ENCODE data around the gene GUCY2D. TPM values are rescaled to one million over a fixed set of nuclear protein-coding genes. Genes with fewer than 3 reads are reported as not detected.
"Not testable (repeated sequence)": the region's sequence is repeated elsewhere in the genome, so short reads cannot be mapped to it uniquely, and the experiment has no call there.

Gene GUCY2D
- total RNA-seq, 1 experiment from 2014 or later, result not detected

DNA sequence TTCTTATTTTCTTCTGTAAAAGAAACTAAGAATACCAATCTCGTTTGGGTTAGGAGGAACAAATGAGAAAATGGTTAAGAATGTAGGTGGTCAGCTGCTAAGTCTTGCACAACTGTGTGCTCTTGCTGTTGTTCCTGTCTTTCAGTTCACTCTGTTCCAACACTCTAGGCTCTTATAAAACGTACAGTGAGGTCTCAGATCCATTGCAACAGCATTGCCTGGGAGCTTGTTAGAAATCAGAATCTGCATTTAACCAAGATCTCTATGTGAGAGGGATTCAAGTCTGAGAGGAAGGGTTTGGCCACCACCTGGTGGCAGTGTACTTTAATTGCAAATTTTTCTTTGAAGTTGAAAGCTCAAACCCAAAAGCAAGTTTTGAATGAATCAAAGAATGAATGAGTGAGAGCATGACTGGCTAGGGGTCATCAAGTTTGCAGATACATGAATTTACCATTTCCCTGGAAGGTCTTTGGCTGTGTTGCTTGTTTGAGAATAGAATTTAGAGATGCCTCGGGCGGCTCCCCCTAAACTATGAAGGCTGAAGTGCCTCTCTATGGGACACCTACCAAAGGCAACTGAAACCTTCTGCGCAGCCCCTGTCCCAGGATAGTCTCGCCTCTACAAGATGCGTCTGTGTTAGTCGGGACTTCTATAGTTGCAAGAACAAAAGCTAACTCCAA, 39.0 kb downstream of the GUCY2D start:
- peak; percentile 57 for DNase-seq (ENCODE audit: low read depth)

DNA sequence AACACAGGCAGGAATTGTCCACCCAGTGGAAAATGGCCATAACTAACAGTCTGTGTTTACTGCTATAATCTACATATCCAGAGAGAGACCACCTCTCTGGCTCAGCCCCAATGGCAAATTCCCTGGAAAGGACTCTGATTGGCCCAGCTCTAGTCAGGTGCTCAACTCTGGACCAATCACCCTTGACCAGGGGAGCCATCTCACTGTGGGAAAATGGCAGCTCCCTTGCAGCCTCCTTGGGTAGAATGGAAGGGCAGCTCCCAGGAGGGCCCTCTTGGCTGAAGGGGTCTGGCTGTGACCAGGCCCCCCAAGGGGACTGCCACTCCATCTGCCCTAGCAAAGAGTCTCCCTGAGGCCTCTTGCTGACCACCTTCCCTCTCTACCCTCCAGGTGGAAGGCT, 39.6 kb downstream of the GUCY2D start:
- DNase-seq (ENCODE audit: low read depth), result no peak

DNA sequence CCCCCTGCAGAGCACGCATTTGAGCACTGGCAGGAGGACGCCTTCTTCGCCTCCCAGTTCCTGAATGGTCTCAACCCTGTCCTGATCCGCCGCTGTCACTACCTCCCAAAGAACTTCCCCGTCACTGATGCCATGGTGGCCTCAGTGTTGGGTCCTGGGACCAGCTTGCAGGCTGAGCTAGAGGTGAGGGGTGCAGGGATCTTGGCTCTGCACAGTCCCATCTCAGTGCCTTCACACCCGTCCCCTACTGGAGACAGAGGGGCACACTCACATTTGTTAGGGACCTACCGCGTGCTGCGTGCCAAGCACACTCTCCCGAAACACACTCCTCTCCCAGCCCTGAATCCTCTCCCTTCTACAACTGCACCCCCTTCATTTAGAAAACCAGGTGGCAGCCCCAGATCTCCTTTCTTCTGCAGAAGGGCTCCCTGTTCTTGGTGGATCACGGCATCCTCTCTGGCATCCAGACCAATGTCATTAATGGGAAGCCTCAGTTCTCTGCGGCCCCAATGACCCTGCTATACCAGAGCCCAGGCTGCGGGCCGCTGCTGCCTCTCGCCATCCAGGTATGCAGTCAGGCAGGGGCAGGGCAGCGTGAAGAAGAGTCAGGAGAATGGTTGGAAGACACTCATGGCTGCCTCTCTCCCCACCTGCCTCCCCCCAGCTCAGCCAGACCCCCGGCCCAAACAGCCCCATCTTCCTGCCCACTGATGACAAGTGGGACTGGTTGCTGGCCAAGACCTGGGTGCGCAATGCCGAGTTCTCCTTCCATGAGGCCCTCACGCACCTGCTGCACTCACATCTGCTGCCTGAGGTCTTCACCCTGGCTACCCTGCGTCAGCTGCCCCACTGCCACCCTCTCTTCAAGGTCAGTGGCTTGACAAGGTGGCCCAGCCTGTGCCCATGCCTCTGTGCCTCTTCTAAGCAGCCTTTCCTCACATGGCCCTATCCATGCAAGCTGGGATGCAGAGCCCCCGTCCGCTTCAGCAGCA, 42.7 kb downstream of the GUCY2D start:
- no peak for DNase-seq (ENCODE audit: low read depth)

DNA sequence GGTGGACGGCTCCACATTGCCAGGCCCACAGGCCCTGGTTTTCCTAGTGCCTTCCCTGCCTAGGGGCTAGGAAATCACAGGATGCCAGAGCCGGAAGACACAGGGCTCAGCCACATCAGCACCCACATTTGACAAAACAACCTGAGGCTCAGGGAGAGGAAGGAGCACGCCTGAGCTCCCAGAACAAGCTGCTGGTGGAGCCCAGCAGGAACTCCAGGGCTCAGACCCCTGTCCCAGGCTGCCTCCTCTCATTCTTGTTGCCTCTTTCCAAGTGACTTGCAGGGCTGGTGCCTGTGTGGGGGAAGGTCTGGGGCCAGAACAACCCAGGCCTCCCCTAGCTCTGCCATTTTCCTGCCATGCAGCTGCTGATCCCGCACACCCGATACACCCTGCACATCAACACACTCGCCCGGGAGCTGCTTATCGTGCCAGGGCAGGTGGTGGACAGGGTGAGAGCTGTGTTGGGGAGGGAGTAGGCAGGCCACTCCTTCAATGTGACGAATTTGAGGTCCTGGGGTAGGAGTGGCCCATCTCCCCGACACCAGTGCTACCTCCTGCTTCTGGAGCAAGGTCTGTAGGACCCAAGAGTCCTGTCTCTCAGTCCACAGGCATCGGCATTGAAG, 44.0 kb downstream of the GUCY2D start:
- no peak for DNase-seq (ENCODE audit: low read depth)

DNA sequence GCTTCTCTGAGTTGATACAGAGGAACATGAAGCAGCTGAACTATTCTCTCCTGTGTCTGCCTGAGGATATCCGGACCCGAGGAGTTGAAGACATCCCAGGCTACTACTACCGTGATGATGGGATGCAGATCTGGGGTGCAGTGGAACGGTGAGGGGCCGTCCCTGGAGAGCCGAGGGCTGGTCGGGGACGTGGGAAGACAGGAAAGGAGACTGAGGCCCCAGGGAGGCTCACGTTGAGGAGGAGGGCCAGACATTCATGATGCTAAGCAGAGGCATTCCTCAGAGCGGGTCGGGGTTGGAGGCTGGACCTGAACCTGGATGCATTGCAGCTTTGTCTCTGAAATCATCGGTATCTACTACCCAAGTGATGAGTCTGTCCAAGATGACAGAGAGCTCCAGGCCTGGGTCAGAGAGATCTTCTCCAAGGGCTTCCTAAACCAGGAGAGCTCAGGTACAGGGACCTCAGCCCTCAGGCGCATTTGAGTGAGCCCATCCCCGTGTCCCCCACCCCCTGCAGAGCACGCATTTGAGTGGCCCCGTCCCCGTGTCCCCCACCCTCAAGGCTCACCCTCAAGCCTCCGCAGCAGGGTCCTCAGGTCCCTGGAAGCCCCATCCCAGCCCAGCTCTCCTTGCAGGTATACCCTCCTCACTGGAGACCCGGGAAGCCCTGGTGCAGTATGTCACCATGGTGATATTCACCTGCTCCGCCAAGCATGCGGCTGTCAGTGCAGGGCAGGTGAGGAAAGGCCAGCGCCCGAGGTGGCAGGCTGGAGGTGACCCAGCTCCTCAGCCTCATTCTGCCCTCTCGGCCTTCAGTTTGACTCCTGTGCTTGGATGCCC, 44.7 kb downstream of the GUCY2D start:
- no peak for DNase-seq (ENCODE audit: low read depth)

DNA sequence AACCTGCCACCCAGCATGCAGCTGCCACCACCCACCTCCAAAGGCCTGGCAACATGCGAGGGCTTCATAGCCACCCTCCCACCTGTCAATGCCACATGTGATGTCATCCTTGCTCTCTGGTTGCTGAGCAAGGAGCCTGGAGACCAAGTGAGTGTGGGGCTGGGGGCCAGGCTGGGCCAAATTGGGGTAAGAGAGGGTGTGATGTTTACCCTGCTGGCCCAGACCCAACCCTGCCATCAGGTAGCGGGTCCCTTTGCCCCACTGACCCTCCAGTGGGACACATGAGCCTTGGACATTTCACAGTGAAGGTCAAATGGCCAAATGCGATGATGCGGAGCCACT, 45.3 kb downstream of the GUCY2D start:
- no peak for DNase-seq (ENCODE audit: low read depth)

DNA sequence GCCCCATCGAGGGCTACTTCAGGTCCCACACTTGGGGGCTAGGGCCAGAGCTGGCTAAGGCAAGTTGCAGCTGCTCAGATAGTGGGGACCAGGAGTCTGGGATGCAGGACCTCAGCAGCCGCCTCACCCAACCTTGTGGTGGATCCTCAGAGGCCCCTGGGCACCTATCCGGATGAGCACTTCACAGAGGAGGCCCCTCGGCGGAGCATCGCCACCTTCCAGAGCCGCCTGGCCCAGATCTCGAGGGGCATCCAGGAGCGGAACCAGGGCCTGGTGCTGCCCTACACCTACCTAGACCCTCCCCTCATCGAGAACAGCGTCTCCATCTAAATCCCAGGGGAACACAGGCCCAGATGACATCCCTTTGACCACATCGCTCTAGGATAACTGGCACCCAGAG, 45.8 kb downstream of the GUCY2D start:
- DNase-seq (ENCODE audit: low read depth), result no peak

DNA sequence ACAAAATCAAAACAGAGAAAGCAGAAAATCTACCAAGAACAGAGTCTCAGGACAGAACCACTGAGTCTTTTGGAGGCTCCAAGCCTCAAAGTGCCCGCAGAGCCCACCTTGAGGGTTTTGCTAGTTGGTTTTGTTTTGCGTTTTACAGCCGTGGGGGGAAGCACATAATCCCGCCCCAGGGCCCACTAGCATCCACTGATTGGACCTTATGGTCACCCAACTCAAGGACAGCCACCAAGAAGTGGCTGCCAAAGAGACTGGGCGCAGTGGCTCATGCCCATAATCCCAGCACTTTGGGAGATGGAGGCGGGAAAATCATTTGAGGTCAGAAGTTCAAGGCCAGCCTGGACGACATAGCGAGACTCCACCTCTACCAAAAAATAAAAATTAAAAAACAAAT, 46.3 kb downstream of the GUCY2D start:
- DNase-seq (ENCODE audit: low read depth), result no peak

DNA sequence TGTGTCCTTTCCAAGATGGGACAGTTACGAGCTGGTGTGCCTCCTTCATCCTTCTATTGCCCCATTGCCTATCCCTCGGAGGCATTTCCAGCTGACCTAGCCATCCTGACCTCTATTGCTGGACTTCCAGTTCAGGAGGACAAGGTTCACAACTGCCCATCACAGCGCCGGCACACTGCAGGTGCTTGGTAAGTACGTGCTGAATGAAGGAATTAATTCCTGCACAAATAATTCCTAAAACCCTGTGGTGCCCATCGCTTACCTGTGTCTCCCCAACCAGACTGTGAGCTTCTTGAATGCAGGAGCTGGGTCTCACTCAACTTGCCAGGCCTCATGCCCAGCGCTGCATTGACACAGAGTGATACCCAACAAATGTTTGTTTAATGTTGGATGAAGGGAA, 49.4 kb downstream of the GUCY2D start:
- DNase-seq (ENCODE audit: low read depth), result no peak

DNA sequence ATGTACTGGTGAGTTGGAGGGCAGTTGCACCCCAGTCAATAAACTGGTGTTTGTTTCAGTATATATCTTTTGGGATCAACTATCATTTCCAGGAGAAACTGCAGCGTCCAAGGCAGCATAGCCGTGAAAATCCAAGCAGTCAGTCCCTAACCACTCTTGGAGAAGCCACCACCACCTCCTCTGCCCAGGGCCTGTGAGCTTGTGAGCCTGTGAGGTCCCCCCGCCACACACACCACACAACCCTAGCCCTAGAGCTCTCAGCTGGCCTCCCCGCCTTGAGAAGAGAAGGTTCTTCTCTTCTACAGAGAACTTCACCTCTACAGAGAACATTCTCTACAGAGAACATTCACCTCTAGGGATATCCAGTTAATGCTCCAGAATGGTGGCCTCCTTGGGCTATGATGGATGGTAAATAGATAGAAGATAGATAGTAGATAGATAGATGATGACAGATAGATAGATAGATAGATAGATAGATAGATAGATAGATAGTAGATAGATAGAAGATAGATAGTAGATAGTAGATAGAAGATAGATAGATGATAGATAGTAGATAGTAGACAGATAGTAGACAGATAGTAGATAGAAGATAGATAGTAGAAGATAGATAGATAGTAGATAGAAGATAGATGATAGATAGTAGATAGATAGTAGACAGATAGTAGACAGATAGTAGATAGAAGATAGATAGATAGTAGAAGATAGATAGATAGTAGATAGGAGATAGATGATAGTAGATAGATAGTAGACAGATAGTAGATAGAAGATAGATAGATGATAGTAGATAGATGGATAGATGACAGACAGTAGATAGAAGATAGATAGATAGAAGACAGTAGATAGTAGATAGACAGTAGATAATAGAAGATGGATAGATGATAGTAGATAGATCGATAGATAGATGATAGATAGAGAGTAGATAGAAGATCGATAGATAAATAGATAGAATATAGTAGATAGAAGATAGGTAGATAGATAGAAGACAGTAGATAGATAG, 50.1 kb downstream of the GUCY2D start:
- DNase-seq (ENCODE audit: low read depth), result no peak

DNA sequence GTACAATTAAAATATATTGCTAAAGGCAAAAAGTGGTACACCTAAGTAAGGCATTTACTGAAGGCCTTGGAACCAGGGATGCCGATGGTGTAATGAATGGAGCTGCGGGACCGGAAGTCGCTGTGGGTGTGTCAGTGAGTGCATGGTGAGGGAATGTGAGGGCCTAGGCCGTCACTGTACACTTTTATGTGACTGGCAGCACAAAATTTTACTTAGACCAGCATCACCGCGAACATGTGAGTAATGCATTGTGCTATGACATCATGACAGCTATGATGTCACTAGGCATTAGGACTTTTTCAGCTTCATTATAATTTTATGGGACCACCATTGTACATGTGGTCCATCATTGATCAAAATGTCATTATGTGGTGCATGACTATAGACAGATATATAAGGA, 51.2 kb downstream of the GUCY2D start:
- DNase-seq (ENCODE audit: low read depth), result peak; percentile 55

DNA sequence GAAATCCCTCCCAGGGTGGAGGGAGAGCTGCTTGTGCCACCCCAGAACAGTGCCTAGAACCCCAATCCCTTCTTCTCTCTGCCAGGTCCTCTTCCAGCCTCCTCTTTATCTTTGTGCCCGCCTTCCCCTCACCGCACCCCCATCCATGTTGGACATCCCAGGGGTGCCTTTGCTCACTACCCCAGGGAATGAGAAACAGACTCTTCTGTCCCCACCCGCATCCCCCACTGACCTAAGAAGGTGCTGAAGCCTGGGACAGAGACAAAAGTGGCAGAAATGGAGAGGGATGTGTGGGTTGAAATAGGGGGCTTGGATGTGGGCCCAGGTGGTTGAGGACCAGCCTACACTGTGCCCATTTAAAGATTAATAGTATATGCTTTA, 53.4 kb downstream of the GUCY2D start:
- DNase-seq (ENCODE audit: low read depth), result no peak

DNA sequence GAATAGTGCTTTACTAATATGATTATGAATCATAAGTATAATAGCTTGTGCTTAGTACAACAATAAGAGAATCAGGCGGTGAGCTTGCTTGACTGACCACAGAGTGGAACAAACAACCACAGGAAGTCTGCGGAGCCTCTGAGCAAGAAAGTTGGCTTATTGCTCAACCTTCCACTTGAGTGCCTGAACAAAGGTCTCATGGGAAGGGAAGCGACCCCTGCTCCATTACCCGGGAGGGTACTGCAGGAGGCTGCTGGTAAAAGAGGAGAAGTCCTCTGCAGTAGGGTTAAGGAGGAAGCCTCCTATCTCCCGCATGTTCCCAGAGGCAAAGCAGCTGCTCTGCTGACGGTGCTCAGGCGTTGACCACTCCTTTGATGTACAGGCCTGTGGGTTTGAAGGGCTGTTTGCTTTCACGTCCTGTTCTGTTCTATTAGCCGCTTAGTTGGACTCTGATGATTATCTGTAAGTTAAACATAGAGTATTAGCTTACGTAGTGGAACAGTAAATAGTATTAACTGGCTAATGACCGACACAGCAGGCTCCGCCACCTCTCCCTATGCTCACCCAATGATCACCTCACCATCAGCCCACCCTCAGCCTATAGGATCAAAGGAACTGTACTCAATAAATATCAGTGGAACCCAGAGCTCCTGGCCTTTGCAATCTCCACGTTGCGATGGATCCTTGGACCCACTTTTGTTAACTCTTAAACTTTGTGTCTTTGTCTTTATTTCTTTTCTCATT, 54.0 kb downstream of the GUCY2D start:
- DNase-seq (ENCODE audit: low read depth), result peak; percentile 49

DNA sequence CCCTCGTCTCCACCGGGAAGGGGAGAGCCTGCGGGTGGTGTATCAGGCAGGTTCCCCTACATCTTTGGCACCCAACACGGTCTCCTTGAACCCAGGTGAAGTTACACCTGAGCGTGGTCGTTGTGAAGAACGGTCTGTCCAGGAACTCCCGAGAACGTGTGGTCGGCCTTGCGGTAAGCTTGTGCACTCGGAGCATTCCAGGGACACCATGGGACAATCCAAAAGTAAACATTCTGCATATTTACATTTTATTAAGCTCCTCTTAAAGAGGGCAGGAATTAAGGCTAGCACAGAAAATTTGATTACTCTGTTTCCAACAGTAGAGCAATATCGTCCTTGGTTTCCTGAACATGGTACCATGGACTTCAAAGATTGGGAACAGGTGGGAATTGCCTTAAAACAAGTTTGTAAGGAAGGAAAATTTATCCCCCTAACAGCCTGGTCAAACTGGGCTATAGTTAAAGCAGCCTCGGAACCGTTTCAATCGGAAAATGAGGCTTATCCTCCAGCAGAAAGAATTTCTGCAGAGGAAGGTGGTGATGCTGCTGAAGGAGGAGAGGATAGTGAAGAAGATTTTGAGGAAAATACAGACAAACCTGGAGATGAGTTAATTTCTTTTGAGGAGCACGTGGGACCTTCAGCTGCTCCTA, 54.7 kb downstream of the GUCY2D start:
- no peak for DNase-seq (ENCODE audit: low read depth)

DNA sequence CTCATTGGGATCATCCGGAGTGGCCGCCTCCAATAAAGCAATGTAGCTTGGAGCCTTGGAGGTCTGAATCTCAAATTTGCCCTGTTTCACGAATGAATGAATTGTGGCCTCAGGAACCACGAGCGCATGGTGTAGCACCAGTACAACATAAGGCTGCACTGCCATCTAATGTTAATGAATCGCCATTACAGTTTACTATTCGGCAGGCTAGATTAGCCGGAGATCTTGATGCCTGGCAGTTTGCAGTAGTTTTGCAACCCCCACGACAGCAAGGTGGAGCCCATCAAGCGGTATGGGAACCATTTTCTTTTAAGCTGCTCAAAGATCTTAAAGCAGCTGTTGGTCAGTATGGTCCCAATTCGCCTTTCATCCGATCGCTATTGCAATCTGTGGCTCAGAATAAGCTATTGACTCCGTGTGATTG, 55.3 kb downstream of the GUCY2D start:
- peak; percentile 80 for DNase-seq (ENCODE audit: low read depth)

DNA sequence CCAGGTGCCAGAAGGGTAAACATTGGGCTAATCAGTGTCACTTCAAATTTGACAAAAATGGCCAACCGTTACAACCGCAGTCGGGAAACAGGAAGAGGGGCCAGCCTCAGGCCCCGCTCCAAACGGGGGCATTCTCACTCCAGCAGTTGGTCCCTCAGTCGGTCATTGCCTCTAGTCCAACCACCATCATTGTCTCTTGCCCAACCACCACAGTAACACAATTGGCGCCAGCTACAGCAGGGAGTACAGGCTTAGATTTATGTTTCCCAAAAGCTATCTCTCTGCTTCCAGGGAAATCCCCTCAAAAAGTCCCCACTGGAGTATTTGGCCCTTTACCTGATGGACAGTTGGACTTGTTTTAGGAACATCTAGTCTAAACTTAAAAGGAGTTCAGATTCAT, 56.7 kb downstream of the GUCY2D start:
- DNase-seq (ENCODE audit: low read depth), result no peak

DNA sequence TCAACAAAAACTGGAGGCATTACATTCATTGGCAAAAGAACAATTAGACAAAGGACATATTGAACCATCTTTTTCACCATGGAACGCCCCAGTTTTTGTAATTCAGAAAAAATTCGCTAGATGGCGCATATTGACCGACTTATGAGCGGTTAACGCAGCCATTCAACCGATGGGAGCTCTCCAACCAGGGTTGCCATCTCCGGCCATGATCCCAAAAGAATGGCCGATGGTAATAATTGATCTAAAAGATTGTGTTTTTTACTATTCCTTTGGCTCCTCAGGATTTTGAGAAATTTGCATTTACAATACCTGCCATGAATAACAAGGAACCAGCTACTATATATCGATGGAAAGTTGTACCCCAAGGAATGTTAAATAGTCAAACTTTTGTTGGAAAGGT, 57.9 kb downstream of the GUCY2D start:
- peak; percentile 62 for DNase-seq (ENCODE audit: low read depth)

DNA sequence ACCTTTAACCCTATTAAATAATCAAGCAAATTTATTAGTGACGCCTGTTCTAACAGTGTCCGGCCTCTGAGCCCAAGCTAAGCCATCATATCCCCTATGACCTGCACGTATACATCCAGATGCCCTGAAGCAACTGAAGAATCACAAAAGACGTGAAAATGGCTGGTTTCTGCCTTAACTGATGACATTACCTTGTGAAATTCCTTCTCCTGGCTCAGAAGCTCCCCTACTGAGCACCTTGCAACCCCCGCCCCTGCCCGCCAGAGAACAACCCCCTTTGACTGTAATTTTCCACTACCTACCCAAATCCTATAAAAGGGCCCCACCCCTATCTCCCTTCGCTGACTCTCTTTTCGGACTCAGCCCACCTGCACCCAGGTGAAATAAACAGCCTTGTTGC, 59.4 kb downstream of the GUCY2D start:
- DNase-seq (ENCODE audit: low read depth), result not testable (repeated sequence)

DNA sequence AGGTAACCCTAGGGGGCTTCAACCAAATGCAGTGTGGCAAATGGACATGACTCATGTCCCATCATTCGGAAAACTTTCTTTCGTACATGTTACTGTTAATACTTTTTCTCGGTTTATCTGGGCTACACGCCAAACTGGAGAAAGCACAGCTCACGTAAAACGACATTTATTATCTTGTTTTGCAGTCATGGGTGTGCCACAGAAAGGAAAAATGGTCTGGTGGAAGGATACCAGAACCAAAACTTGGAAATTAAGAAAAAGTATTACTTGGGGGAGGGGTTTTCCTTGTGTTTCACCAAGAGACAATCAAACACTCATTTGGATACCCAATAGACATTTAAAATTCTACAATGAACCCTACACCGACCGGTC, 60.0 kb downstream of the GUCY2D start:
- DNase-seq (ENCODE audit: low read depth), result no peak

Measured in HT1080 (cell line).